K562 (cell line): ENCODE results near the gene RBL1. TPM values are rescaled to one million over a fixed set of nuclear protein-coding genes. Genes with fewer than 3 reads are reported as not detected.

Experiments
- ATAC-seq: fragments of 200-7000 bp; cut with Tn5 transposase; 3 replicates; pipeline ENCODE4 v1.9.1; 2020; ENCODE audit warnings: moderate library complexity
- BruUV-seq: library from RNA; stranded (reverse); fragments of 400-500 nt; replicated peaks from 2 replicates; lab custom pipeline; 2021; lab: Mats Ljungman, UMichigan
- CTCF ChIA-PET: fragments of 300-600 bp; formaldehyde crosslinking; extraction: SDS; loops from one replicate; lab custom pipeline; 2021; ENCODE audit warnings: low intra/inter-chr PET ratio; lab: Yijun Ruan, JAX
- POLR2A ChIA-PET: fragments of 300-600, 350-650 bp; sonication (Branson Sonifier 250); formaldehyde crosslinking; extraction: SDS; loops from one replicate; lab custom pipeline; 2021; ENCODE audit warnings: antibody characterized with exemption, inconsistent platforms; lab: Yijun Ruan, JAX
- DNase-seq, 4 experiments: peaks; one replicate each; pipeline versions ENCODE4 v3.0.0 to v3.0.0-alpha.2; 2011 to 2018; ENCODE audit warnings: low spot score in 3 of 4, mixed read lengths in 3 of 4; ENCODE audit errors: extremely low read depth in 1 of 4
- FAIRE-seq: peaks from 2 replicates; lab custom pipeline; 2011; peaks lifted over from hg19 to GRCh38; lab: Jason Lieb, UNC
- H2AFZ ChIP-seq: 2 replicates; pipeline ENCODE4 v1.6.0; 2011; ENCODE audit warnings: low read depth, low read length, control low read depth, inconsistent platforms
- H3K27ac ChIP-seq: fragments of 200-600 bp; 3 replicates; pipeline ENCODE4 v1.8.0; 2011; ENCODE audit warnings: low read depth, mild to moderate bottlenecking, control low read depth, inconsistent platforms, low read length, moderate library complexity, mixed read lengths; ENCODE audit errors: extremely low read depth
- H3K27me3 ChIP-seq, 2 experiments: fragments of 300-600 bp in 1 of 2; 2 replicates in 1 of 2; 3 replicates in 1 of 2; pipeline versions ENCODE4 v1.6.0 to v1.8.0; 2011; ENCODE audit warnings: inconsistent platforms in 2 of 2, low read length in 2 of 2, mild to moderate bottlenecking in 1 of 2, mixed read lengths in 1 of 2, moderate library complexity in 1 of 2; ENCODE audit not compliant: control insufficient read depth in 2 of 2, insufficient read depth in 2 of 2
- H3K36me3 ChIP-seq: fragments of 300-600 bp; 3 replicates; pipeline ENCODE4 v1.8.0; 2011; ENCODE audit warnings: mild to moderate bottlenecking, low read length, inconsistent platforms; ENCODE audit not compliant: control insufficient read depth, insufficient read depth
- H3K4me1 ChIP-seq, 2 experiments: fragments of 200-600 bp in 1 of 2; replicated peaks in 1 of 2; 2 replicates in 1 of 2; 3 replicates in 1 of 2; pipeline versions ENCODE4 v1.5.1 to v1.8.0; 2011; ENCODE audit warnings: inconsistent platforms in 2 of 2, low read length in 2 of 2, mild to moderate bottlenecking in 1 of 2, mixed read lengths in 1 of 2, moderate library complexity in 1 of 2; ENCODE audit not compliant: control insufficient read depth in 2 of 2, insufficient read depth in 2 of 2
- H3K4me2 ChIP-seq: 2 replicates; pipeline ENCODE4 v1.6.1; 2011; ENCODE audit warnings: low read length, control low read depth, inconsistent platforms, mixed read lengths; ENCODE audit not compliant: insufficient read depth
- H3K4me3 ChIP-seq: fragments of 200-600 bp; sonication (generic), shearing (Covaris generic); 2 replicates; pipeline ENCODE4 v1.5.1; 2016; ENCODE audit warnings: control low read depth, inconsistent platforms
- H3K79me2 ChIP-seq: fragments of 200-600 bp; 3 replicates; pipeline ENCODE4 v1.8.0; 2011; ENCODE audit warnings: low read length, inconsistent platforms; ENCODE audit not compliant: control insufficient read depth, insufficient read depth
- H3K9ac ChIP-seq, 2 experiments: 2 replicates each; pipeline versions ENCODE4 v1.6.0 to v1.6.1; 2011; ENCODE audit warnings: low read depth in 2 of 2, low read length in 2 of 2, control low read depth in 1 of 2, inconsistent platforms in 1 of 2, mild to moderate bottlenecking in 1 of 2, mixed read lengths in 1 of 2; ENCODE audit not compliant: insufficient read depth in 1 of 2
- H3K9me1 ChIP-seq: one replicate; pipeline ENCODE4 v1.6.0; 2011; ENCODE audit warnings: inconsistent platforms, mild to moderate bottlenecking, low read length, moderate library complexity; ENCODE audit not compliant: control insufficient read depth, insufficient read depth
- H3K9me3 ChIP-seq: replicated peaks from 2 replicates; pipeline ENCODE4 v1.5.1; 2011; ENCODE audit warnings: low read depth, low read length, inconsistent platforms; ENCODE audit not compliant: control insufficient read depth, insufficient read depth
- H4K20me1 ChIP-seq: replicated peaks from 2 replicates; pipeline ENCODE4 v1.6.1; 2011; ENCODE audit warnings: low read length, inconsistent platforms, mixed read lengths; ENCODE audit not compliant: control insufficient read depth, insufficient read depth
- ATF7 ChIP-seq: fragments of 450-650 bp; IDR thresholded peaks from 2 replicates; pipeline ENCODE4 v1.7.1; 2014; ENCODE audit warnings: mild to moderate bottlenecking, moderate library complexity
- FOSL1 ChIP-seq: fragments of 200-800 bp; sonication (Bioruptor generic); conservative IDR thresholded peaks from 2 replicates; pipeline ENCODE4 v1.6.1; 2016; ENCODE audit warnings: missing genetic modification characterization, missing compliant biosample characterization
- GATAD2B ChIP-seq: fragments of 450-650 bp; IDR thresholded peaks from 2 replicates; pipeline ENCODE4 v1.6.1; 2017; ENCODE audit warnings: mild to moderate bottlenecking, borderline replicate concordance
- KLF13 ChIP-seq: fragments of 450-650 bp; IDR thresholded peaks from 2 replicates; pipeline ENCODE4 v1.6.1; 2016; ENCODE audit warnings: missing genetic modification characterization, low read depth, mild to moderate bottlenecking, missing compliant biosample characterization, moderate library complexity, borderline replicate concordance
- PHF20 ChIP-seq: fragments of 450-650 bp; IDR thresholded peaks from 2 replicates; pipeline ENCODE4 v1.6.1; 2018; ENCODE audit not compliant: partially characterized antibody
- POLR2B ChIP-seq: fragments of 450-650 bp; IDR thresholded peaks from 2 replicates; pipeline ENCODE4 v1.6.1; 2018; ENCODE audit warnings: low read depth; ENCODE audit not compliant: partially characterized antibody
- PYGO2 ChIP-seq: fragments of 450-650 bp; IDR thresholded peaks from 2 replicates; pipeline ENCODE4 v1.6.1; 2016; ENCODE audit warnings: mild to moderate bottlenecking, missing genetic modification characterization, moderate library complexity, missing compliant biosample characterization
- SMAD3 ChIP-seq: fragments of 450-650 bp; formaldehyde crosslinking; conservative IDR thresholded peaks from 2 replicates; pipeline ENCODE4 v1.4.0; 2020; ENCODE audit warnings: mild to moderate bottlenecking
- SUPT5H ChIP-seq: fragments of 450-650 bp; IDR thresholded peaks from 2 replicates; pipeline ENCODE4 v1.6.1; 2016
- WHSC1 ChIP-seq: IDR thresholded peaks from one replicate; pipeline ENCODE4 v1.6.1; 2012; ENCODE audit warnings: low read length, control low read depth, inconsistent platforms
- ZNF316 ChIP-seq: fragments of 450-650 bp; IDR thresholded peaks from 2 replicates; pipeline ENCODE4 v1.6.1; 2016
- ZNF561 ChIP-seq: fragments of 450-650 bp; formaldehyde crosslinking; conservative IDR thresholded peaks from 2 replicates; pipeline ENCODE4 v1.4.0; 2020; ENCODE audit warnings: mild to moderate bottlenecking, moderate library complexity
- ZNF778 ChIP-seq: fragments of 450-650 bp; formaldehyde crosslinking; IDR thresholded peaks from 2 replicates; pipeline ENCODE4 v1.4.0; 2020; ENCODE audit warnings: mild to moderate bottlenecking, moderate library complexity
- WGBS: fragments of 100-300 bp; shearing (Covaris generic); methylation state at CpG from one replicate; pipeline ENCODE4 v1.1.6; 2016; ENCODE audit warnings: low coverage, mixed read lengths; ENCODE audit not compliant: insufficient coverage; ENCODE audit errors: missing lambda C conversion rate; 5-methylcytosine and 5-hydroxymethylcytosine counted together
- in situ Hi-C: fragments of 300-500 bp; cut with MboI; formaldehyde crosslinking; loops from 4 replicates; pipeline ENCODE4 v1.15.0; 2018; ENCODE audit warnings: inconsistent platforms, mixed read lengths
- intact Hi-C: fragments of 100-400 bp; cut with micrococcal nuclease; formaldehyde crosslinking; loops from 2 replicates; pipeline ENCODE4 v1.14.2; 2022
- polyA plus RNA-seq, 8 experiments: library from polyadenylated mRNA; depleted of rRNA in 4 of 8; stranded (reverse) in 5 of 8; unstranded in 3 of 8; fragments of >200 nt; fragmentation: Nextera tagmentation in 2 of 8; fragmentation: Illumina TruSeq in 1 of 8; extraction: Ambion mirVana in 2 of 8; extraction: Trizol in 1 of 8; gene quantifications; 2 replicates each; pipeline versions ENCODE4 v1.2.1 to v1.2.3, GENCODE V29; 2011 to 2014; ENCODE audit warnings: inconsistent platforms in 1 of 8, missing spikeins in 1 of 8
- total RNA-seq, 7 experiments: library from RNA; depleted of rRNA in 6 of 7; stranded (reverse); fragments of >200 nt in 6 of 7; fragmentation: Illumina TruSeq in 2 of 7; extraction: Trizol in 2 of 7; gene quantifications; 2 replicates each; pipeline versions ENCODE4 v1.2.1 to v1.2.3, GENCODE V29; 2011 to 2021; ENCODE audit warnings: low replicate concordance in 1 of 7

RBL1 gene
- total and polyA plus RNA-seq, 9 of the 15 experiments (the other 6 are each of a cell fraction or from before 2014, with no cell fraction given), result 4.0 to 25.9 (median 15.6) TPM

DNA sequence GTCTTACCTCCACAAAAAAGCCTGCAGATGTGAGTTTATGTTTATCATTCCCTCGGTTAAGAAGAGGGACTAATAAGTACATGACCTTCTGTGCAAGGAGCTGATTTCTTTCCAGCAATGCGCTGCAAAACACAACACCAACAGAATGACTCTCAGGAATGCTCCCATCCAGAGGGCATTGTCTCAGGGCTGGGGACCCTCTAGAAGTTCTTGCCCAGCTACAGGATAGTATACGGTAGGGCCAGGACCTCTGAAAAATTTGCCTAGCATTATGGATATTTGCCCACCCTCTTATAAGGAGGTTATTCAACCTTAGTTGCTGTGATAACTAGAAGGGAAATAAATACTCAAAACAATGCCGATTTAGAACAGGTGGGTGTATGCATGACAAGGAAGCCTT is 24.7 kb upstream of the RBL1 start:
- WGBS, result 17% methylated on average over 4 of the region's 4 CpGs
- DNase-seq, result no peak
- H4K20me1 ChIP-seq, result no peaks in the 10 kb centered on the region
- H3K9me1 ChIP-seq, result no peaks in the 10 kb centered on the region
- H3K79me2 ChIP-seq, result no peaks in the 10 kb centered on the region
- no peak overlapping the region for H3K4me2 ChIP-seq
- no peaks in the 10 kb centered on the region for H3K36me3 ChIP-seq
- in situ Hi-C loops, result no loop called here
- no peak for FAIRE-seq
- H3K9ac ChIP-seq, result no peak overlapping the region
- no peak for ATAC-seq
- no peak for TF ChIP-seq GATAD2B
- TF ChIP-seq KLF13 (tag), result no peak
- TF ChIP-seq ATF7, result no peak
- no peak for TF ChIP-seq POLR2B
- no peak for TF ChIP-seq SMAD3 (CRISPR knock-in tag)
- TF ChIP-seq PYGO2, result no peak
- no peak for TF ChIP-seq FOSL1
- no peak for TF ChIP-seq WHSC1
- no peak for TF ChIP-seq ZNF316
- TF ChIP-seq PHF20, result no peak
- TF ChIP-seq SUPT5H, result no peak
- TF ChIP-seq ZNF778 (CRISPR knock-in tag), result no peak
- TF ChIP-seq ZNF561, result no peak
- ChIA-PET CTCF (no interaction called here), POLR2A (interaction anchor here (0.9 to 1.1 kb wide), 2 partner anchors 10 to 25 kb away, joined by 3 read pairs; partner anchors contain the start of gene RBL1)
- H3K27me3 ChIP-seq, result no peaks in the 10 kb centered on the region; a peak in 2 of 5 replicates
- H3K9me3 ChIP-seq, result no peaks in the 10 kb centered on the region
- BruUV-seq, result no TSS peak
- no peak overlapping the region for H3K27ac ChIP-seq
- H3K4me1 ChIP-seq, result no peaks in the 10 kb centered on the region; a peak in 1 of 5 replicates
- no peak overlapping the region for H3K4me3 ChIP-seq
- intact Hi-C loops, result no loop called here
- no peak overlapping the region for H2AFZ ChIP-seq
